RWPE1 (cell line): Measurements from ENCODE around the gene ETV5.
A peak's percentile ranks its signal among the peaks of the same experiment; 100 is the strongest.

Source experiments
- CTCF ChIA-PET: fragments of 350-600 bp; sonication (Branson Sonifier 250); formaldehyde crosslinking; extraction: SDS; loops from one replicate; lab custom pipeline; 2021; lab: Yijun Ruan, JAX
- POLR2A ChIA-PET: fragments of 400-600 bp; formaldehyde crosslinking; extraction: SDS; loops from one replicate; lab custom pipeline; 2020; ENCODE audit warnings: antibody characterized with exemption; ENCODE audit not compliant: low non-redundant PET; lab: Yijun Ruan, JAX
- DNase-seq: peaks from one replicate; pipeline ENCODE4 v3.0.0; 2012; ENCODE audit warnings: low spot score
- H3K27ac ChIP-seq: fragments of 450-650 bp; 2 replicates; pipeline ENCODE4 v1.5.1; 2017
- CTCF ChIP-seq: fragments of 450-650 bp; conservative IDR thresholded peaks from 2 replicates; pipeline ENCODE4 v1.5.1; 2017; ENCODE audit warnings: low read depth, mild to moderate bottlenecking

Gene ETV5

GRCh38 chr3:186098740-186099139 is 10.1 kb downstream of the ETV5 start:
- H3K27ac ChIP-seq = no peak overlapping the region
- TF ChIP-seq CTCF = no peak
- ChIA-PET POLR2A (no interaction called here), CTCF (interaction anchor here (0.5 to 1.1 kb wide), 2 partner anchors 71 to 518 kb away, joined by 3 read pairs; no protein-coding TSS in a partner anchor)
- no peak for DNase-seq

GRCh38 chr3:186097663-186098451 is 11.0 kb downstream of the ETV5 start:
- peak; percentile 74 for DNase-seq
- ChIA-PET POLR2A (no interaction called here), CTCF (interaction anchor here (0.6 to 1.1 kb wide), 2 partner anchors 37 to 441 kb away, joined by 3 to 4 read pairs; no protein-coding TSS in a partner anchor)
- peak overlapping the region; percentile 66 for H3K27ac ChIP-seq
- no peak for TF ChIP-seq CTCF

- no peak for DNase-seq
- TF ChIP-seq CTCF = no peak
- H3K27ac ChIP-seq = peak overlapping the region; percentile 66
- ChIA-PET POLR2A (no interaction called here), CTCF (interaction anchor here (0.6 to 1.1 kb wide), 2 partner anchors 36 to 442 kb away, joined by 3 to 4 read pairs; no protein-coding TSS in a partner anchor)
Measured at GRCh38 chr3:186097317-186097662, 11.6 kb downstream of the ETV5 start.

GRCh38 chr3:186096290-186096689 is 12.6 kb downstream of the ETV5 start:
- DNase-seq = no peak
- CTCF ChIA-PET = no interaction called here
- H3K27ac ChIP-seq = no peak overlapping the region
- no peak for TF ChIP-seq CTCF
- POLR2A ChIA-PET = no interaction called here

- ChIA-PET POLR2A (no interaction called here), CTCF (no interaction called here)
- no peak for DNase-seq
- H3K27ac ChIP-seq = no peak overlapping the region
- no peak for TF ChIP-seq CTCF
Measured at GRCh38 chr3:186095561-186096081, 13.3 kb downstream of the ETV5 start.

- POLR2A ChIA-PET = no interaction called here
- H3K27ac ChIP-seq = no peak overlapping the region
- no peak for DNase-seq
- CTCF ChIA-PET = no interaction called here
- no peak for TF ChIP-seq CTCF
Measured at GRCh38 chr3:186094696-186095425, 14.0 kb downstream of the ETV5 start.
